HG03025 (cell line): Measurements from ENCODE around the gene SYNDIG1L.
"Not testable (repeated sequence)": the region's sequence is repeated elsewhere in the genome, so short reads cannot be mapped to it uniquely, and the experiment has no call there.

Experiments
- ATAC-seq: cut with Tn5 transposase; IDR thresholded peaks from one replicate; pipeline ENCODE4 v1.9.1; 2021; ENCODE audit warnings: mild to moderate bottlenecking, moderate library complexity; ENCODE audit not compliant: unreplicated experiment, low FRiP score

The SYNDIG1L gene

DNA sequence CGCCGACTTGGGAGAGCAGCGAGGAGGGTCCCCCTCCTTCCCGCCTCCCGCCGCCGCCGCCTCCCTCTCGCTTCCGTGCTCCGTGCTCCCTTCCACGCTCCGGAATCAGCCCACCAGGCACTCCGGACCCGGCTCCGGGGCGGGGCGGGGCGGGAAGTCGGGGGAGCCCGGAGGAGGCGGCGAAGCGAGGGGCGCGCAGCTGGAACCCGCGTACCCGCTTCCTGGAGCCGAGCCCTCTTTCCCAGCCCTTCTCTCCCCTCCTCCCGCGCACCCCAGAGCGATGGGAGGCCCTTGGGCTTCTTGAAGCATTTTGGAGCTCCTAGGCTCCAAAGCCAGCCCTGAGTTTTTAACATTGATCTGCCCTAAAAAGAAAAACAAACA, at the start of gene SYNDIG1L:
Gene SYNDIG1L (minus strand): TSS at position 9 of the 381 bp plus-strand sequence. CDS start 16,466 bp downstream, outside the sequence.
- no peak for ATAC-seq

- no peak for ATAC-seq
These were observed 49.7 kb upstream of the SYNDIG1L start for GRCh38 chr14:74475678-74476077.

DNA sequence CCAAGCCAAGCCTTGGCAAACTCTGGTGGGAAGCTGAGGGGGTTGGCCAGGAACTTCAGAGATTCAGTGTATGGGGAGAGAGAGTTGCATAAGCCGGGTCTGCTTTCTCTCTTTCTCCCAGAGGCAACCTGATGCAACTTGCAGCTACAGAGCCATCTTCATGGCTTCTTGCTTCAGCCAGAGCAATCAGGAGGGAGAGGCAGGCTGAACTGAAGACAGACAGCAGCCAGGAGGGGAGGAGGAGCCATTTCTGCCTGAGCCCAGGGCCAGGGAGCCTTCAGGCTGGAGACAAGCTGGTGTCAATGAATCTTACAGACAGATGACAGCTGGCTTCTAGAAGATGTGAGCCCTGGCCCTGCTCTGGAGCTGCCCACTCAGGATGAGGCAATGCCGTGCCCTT, 48.4 kb upstream of the SYNDIG1L start:
- ATAC-seq = no peak

GRCh38 chr14:74472601-74473000, 46.6 kb upstream of the SYNDIG1L start:
- ATAC-seq = no peak

- no peak for ATAC-seq
These were observed 43.8 kb upstream of the SYNDIG1L start for GRCh38 chr14:74469548-74470518.

DNA sequence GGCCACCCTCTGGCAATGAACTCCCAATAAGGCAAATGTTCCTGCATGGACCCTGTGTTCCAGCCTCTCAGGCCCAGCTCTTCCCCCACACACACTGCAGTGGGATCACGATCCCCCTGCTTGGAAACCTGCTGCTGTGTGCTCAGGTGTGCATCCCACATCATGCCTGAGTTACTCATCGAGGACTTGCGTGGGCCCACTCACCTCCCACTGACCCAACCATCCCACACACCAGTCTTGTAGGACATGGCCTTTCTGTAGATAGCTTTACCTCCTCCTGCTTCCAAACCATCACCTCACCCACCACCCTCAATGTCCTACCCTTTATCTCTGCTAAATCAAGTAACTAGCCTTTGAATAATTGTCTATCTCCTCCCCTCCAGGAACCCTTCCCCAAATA, 42.5 kb upstream of the SYNDIG1L start:
- ATAC-seq = no peak

GRCh38 chr14:74465335-74465734, 39.3 kb upstream of the SYNDIG1L start:
- ATAC-seq = no peak

DNA sequence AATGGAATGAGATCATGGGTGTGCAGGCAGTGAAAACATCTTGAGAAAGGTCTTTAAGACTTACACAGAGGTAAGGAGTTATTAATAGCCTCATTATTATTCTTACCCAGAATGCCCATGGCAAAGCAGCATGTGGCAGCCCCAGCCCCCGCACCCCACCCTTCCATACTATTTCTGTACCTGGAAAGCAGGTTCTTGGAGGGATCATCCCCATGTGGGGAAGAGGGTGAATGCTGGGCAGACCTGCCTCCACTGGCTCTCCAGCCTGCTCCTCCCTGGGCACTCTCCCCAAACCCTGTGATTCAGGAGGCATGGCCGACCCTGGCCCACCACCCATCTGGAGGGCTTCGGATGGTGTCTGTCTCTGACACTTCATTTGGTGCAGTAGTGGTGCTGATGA, 38.8 kb upstream of the SYNDIG1L start:
- no peak for ATAC-seq

GRCh38 chr14:74463697-74464096, 37.7 kb upstream of the SYNDIG1L start:
- ATAC-seq = no peak

DNA sequence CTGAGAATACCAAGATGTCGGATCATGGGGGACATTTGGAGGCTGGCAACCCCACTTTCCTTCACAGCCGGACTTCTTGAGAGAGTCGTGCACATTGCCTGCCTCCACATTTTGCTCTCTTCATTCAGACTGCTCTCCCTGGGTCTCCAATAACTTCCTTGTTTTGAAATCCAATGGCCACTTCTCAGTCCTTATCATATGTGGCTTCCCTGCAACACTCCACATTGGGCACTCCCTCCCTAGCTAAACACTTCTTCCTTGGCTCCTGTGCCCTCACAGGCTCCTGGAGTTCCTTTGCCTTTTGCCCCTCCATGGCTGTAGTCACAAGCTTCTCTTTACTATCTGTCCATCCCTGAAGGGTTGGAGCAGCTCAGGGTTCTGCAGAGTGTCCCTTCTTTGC, 37.0 kb upstream of the SYNDIG1L start:
- no peak for ATAC-seq

- no peak for ATAC-seq
These were observed 34.0 kb upstream of the SYNDIG1L start for GRCh38 chr14:74459976-74460375.

GRCh38 chr14:74459289-74459946, 33.4 kb upstream of the SYNDIG1L start:
- no peak for ATAC-seq

GRCh38 chr14:74457565-74457895, 31.5 kb upstream of the SYNDIG1L start:
- ATAC-seq = no peak

- no peak for ATAC-seq
These were observed 30.9 kb upstream of the SYNDIG1L start for GRCh38 chr14:74456684-74457564.

DNA sequence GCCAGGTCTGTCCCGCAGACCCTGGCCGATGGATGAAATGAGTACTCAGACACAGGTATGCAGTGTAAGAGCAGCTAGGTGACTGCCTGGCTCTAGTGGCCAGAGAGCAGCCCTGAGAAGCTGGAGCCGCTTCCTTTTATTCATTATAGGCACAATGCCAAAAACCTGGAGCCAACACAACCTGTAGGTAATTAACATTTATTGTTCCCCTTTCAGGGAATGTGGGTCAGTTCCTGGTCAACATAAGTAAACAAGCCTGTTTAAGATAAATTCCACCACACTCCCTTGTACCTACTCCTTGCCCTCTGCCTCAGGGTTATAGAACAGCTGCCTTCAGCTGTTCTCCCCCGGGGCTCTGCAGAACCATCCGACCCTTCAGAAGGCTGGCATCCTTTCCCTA, 28.4 kb upstream of the SYNDIG1L start:
- ATAC-seq = not testable (repeated sequence)

GRCh38 chr14:74444866-74445265, 18.9 kb upstream of the SYNDIG1L start:
- no peak for ATAC-seq

DNA sequence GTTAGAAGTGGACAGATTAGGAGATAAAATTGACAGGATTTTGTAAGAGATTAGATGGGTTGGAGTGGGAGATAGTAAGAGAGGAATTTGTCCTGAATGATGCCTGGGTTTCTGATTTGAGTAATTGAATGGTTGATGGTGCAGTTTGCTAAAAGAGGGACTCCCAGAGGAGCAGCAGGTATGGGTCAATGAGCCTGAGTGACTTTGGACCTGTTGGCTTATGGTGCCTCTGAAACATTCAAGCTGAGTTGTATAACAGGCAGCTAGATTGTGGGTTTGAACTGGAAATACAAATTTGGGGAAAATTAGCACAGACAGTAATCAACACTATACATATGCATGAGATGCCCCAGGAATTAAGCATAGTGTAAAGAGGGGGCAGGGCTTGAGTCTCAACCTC, 16.7 kb upstream of the SYNDIG1L start:
- ATAC-seq = no peak

DNA sequence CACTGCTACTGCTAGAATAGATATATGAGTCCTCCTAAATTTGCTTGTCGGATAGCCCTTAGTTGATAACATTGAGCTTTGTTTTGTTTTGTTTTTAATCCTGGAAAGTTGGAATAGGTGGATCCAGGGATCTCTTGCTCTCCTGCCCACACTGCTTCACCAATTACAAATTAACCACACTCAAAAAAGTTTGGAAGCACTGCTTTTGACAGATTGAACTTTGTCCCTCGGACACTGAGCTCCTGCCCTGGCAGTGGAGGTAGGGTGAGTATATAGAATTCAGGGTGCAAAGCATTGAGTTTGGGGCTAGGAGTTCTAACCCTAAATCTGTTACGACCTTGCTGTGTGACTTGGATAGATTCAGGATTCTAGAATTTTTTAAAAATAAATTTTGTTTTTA, 15.1 kb upstream of the SYNDIG1L start:
- ATAC-seq = no peak

DNA sequence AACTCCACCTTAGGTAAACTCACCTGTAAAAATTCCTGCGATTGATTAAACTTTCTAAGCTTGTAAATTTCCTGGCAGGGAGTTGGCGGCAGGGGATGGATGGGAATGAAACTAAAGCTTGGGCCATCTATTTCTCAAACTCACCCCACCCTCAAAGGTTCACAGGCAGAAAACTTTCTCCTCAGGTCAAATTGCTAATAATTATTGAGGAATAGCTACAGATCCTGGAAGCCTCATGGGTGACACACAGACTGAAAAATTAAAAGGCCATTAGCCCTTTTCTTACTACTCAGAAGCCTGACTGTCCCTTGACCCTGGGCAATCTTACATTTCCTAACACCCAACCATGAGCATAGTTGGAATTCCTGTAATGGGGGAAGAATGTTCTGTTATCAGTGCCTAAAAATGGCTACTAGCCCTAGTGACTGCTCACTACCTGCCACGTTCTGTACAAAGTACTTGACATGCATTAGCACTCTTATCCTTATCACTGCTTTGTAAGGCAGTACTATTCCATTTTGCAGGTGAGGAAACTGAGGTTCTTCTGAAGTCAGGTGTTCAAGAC, 12.4 kb upstream of the SYNDIG1L start:
- ATAC-seq = no peak

DNA sequence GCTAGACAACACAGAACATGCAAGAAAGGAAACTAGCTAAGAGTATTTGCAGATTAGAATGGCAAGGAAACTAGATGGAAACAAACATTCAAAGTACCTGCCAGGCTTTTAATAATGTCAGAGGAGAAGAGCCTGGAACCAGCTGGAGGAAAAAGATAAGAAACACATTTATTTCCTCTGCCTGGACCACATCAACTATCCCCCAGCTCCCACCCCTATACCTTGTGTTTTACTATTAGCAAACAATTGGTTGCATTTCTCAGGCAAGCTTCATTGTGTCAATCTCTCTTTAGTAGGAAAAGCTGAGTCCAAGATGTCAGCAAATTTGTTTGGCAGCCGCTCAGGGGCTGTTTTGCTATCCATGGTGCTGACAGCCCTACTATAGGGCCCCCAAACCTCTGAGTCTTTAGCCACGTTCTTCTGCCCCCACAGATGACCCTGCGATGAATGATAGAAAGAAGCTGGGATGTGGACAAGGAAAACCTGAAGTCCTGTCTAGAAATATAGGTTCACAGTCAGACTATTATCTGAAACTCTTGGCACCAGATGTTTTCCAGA, 11.6 kb upstream of the SYNDIG1L start:
- ATAC-seq = no peak
